Measurements from ENCODE around the gene TNPO3.
"Not testable (repeated sequence)": the region's sequence is repeated elsewhere in the genome, so short reads cannot be mapped to it uniquely, and the experiment has no call there.

Gene TNPO3

GRCh38 chr7:129069021-129069420, 14.1 kb upstream of the TNPO3 start:
- DNase-seq (ENCODE audit: low read depth): no peak

- DNase-seq (ENCODE audit: low read depth): no peak
Measured at GRCh38 chr7:129067943-129068548, 13.1 kb upstream of the TNPO3 start.

- DNase-seq (ENCODE audit: low read depth): not testable (repeated sequence)
Measured at GRCh38 chr7:129067132-129067561, 12.2 kb upstream of the TNPO3 start.

- DNase-seq (ENCODE audit: low read depth): peak; percentile 81
Measured at GRCh38 chr7:129066290-129067131, 11.6 kb upstream of the TNPO3 start.

GRCh38 chr7:129055861-129056464, 1.1 kb upstream of the TNPO3 start:
- no peak for DNase-seq (ENCODE audit: low read depth)

GRCh38 chr7:129055294-129055816, 444 bp upstream of the TNPO3 start:
- DNase-seq (ENCODE audit: low read depth): no peak

GRCh38 chr7:129053938-129054437, 923 bp downstream of the TNPO3 start:
- DNase-seq (ENCODE audit: low read depth): peak; percentile 2

- no peak for DNase-seq (ENCODE audit: low read depth)
Measured at GRCh38 chr7:129052441-129052840, 2.5 kb downstream of the TNPO3 start.

GRCh38 chr7:129051459-129051858, 3.5 kb downstream of the TNPO3 start:
- DNase-seq (ENCODE audit: low read depth): not testable (repeated sequence)

GRCh38 chr7:129047761-129048160, 7.2 kb downstream of the TNPO3 start:
- DNase-seq (ENCODE audit: low read depth): no peak

- no peak for DNase-seq (ENCODE audit: low read depth)
Measured at GRCh38 chr7:129045682-129046081, 9.2 kb downstream of the TNPO3 start.

- DNase-seq (ENCODE audit: low read depth): no peak
Measured at GRCh38 chr7:129043012-129043411, 11.9 kb downstream of the TNPO3 start.

- no peak for DNase-seq (ENCODE audit: low read depth)
Measured at GRCh38 chr7:129041142-129042085, 13.5 kb downstream of the TNPO3 start.

GRCh38 chr7:129038468-129038867, 16.4 kb downstream of the TNPO3 start:
- not testable (repeated sequence) for DNase-seq (ENCODE audit: low read depth)

GRCh38 chr7:129037585-129037984, 17.3 kb downstream of the TNPO3 start:
- DNase-seq (ENCODE audit: low read depth): no peak

- DNase-seq (ENCODE audit: low read depth): no peak
Measured at GRCh38 chr7:129032017-129032416, 22.9 kb downstream of the TNPO3 start.

- no peak for DNase-seq (ENCODE audit: low read depth)
Measured at GRCh38 chr7:129030440-129030839, 24.5 kb downstream of the TNPO3 start.

GRCh38 chr7:129024125-129024524, 30.8 kb downstream of the TNPO3 start:
- no peak for DNase-seq (ENCODE audit: low read depth)

- DNase-seq (ENCODE audit: low read depth): no peak
Measured at GRCh38 chr7:129021656-129022055, 33.3 kb downstream of the TNPO3 start.

GRCh38 chr7:129017933-129018538, 36.9 kb downstream of the TNPO3 start:
- no peak for DNase-seq (ENCODE audit: low read depth)

GRCh38 chr7:129017264-129017663, 37.6 kb downstream of the TNPO3 start:
- DNase-seq (ENCODE audit: low read depth): no peak

Measured in GM04504 (cell line).